Muscle of leg (tissue), 11 donors: ENCODE measurements around the gene LRMDA. TPM values are rescaled to one million over a fixed set of nuclear protein-coding genes. Genes with fewer than 3 reads are reported as not detected.
A peak's percentile ranks its signal among the peaks of the same experiment; 100 is the strongest.

Experiments used
- DNase-seq: peaks from one replicate; pipeline ENCODE4 v3.0.0; 2013
- H3K27ac ChIP-seq: one replicate; pipeline ENCODE4 v1.5.1; 2013; ENCODE audit warnings: mild to moderate bottlenecking, low read length, control low read depth
- H3K27me3 ChIP-seq: one replicate; pipeline ENCODE4 v1.6.1; 2013; ENCODE audit warnings: low read length; ENCODE audit not compliant: control insufficient read depth, insufficient read depth
- H3K36me3 ChIP-seq: one replicate; pipeline ENCODE4 v1.6.1; 2013; ENCODE audit warnings: low read length; ENCODE audit not compliant: control insufficient read depth, insufficient read depth
- H3K4me1 ChIP-seq: one replicate; pipeline ENCODE4 v1.6.1; 2013; ENCODE audit warnings: low read length; ENCODE audit not compliant: control insufficient read depth, insufficient read depth
- H3K4me3 ChIP-seq: one replicate; pipeline ENCODE4 v1.5.1; 2013; ENCODE audit warnings: low read length, control low read depth
- H3K9me3 ChIP-seq: replicated peaks from 2 replicates; pipeline ENCODE4 v1.6.1; 2013; ENCODE audit warnings: low read depth, low read length; ENCODE audit not compliant: control insufficient read depth
- WGBS: methylation state at CpG from one replicate; pipeline ENCODE4 v1.1.5; 2013; ENCODE audit warnings: missing lambda C conversion rate; ENCODE audit not compliant: insufficient coverage; 5-methylcytosine and 5-hydroxymethylcytosine counted together
- polyA plus RNA-seq, 8 donors: library from polyadenylated mRNA; unstranded; fragments of 120-200 nt; gene quantifications; one replicate each; pipeline versions ENCODE4 v1.2.1 to v1.2.3, GENCODE V29; 2013; ENCODE audit warnings: inconsistent platforms in 1 of 8, low replicate concordance in 1 of 8; ENCODE audit not compliant: insufficient read length in 8 of 8, insufficient read depth in 1 of 8
- total RNA-seq: library from RNA; stranded (reverse); fragments of 120-200 nt; gene quantifications from one replicate; pipeline ENCODE4 v1.2.4, GENCODE V29; 2013

LRMDA gene
- total and polyA plus RNA-seq, 9 donors = 4.8 to 7.9 (median 5.7) TPM

DNA sequence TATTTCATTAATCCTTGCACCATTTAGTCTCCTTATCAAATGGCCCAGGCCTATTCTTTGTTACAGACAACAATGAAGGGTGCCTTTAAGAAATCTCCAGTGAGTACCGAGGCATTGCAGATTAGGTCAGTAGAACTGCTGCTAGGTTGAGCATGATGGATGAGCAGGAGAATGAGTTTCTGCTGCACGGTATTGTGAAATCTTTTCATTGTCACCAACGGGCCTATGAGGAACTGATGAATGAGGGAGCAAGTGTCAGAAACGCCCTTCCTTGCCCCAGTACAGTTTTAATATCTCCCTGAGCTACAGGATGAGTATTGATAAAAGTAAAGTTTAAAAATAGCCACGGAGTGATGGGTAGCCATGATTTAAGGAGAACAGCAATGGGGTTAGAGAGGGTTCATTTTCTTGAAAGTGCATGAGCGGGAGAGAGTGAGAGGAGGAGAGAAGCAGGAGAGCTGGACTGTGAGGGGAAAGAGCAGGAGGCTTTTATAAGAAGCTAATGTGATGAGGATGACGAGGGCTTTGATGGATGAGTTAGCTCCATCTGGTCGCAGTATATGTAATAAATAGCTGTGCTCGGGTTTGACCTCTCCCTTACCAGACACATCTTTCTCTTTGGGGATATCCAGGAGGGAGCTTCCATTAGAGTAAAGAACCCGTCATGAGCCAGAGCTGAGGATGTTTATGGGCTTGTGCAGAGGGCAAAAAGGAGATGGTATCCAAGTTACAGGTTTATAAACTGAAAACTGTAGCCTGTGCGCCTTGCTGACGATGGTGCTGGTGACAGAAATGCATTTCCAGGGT lies 526.1 kb downstream of the LRMDA start:
- H3K27me3 ChIP-seq = no peaks in the 10 kb centered on the region
- no peak overlapping the region for H3K4me3 ChIP-seq
- no peaks in the 10 kb centered on the region for H3K36me3 ChIP-seq
- no peak for DNase-seq
- H3K4me1 ChIP-seq = no peaks in the 10 kb centered on the region
- no peak overlapping the region for H3K27ac ChIP-seq
- no peaks in the 10 kb centered on the region for H3K9me3 ChIP-seq
- 70% methylated on average over 4 of the region's 12 CpGs for WGBS

DNA sequence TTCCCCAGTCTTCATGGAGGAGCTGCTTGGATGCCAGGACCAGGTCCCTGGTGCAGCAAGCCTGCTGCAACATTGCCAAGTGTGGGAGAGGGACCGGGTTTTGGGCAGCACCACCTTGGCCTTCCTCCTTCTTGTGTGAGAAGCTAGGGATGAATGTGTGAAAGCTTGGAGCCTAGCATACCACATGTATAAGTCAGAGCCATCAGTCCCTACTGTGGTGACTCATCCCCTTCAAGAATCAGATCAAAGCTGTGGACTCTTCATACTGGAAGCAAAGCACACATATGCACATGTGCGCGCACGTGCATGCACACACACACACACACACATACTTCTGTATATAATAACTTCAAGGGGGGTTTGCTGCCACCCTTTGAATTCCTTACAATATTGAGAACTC lies 527.8 kb downstream of the LRMDA start:
- Histone ChIP-seq H3K4me1 (no peaks in the 10 kb centered on the region), H3K27me3 (no peaks in the 10 kb centered on the region)
- WGBS = no CpG with 5 or more reads among the region's 4 CpGs

GRCh38 chr10:75959912-75960311 lies 528.5 kb downstream of the LRMDA start:
- Histone ChIP-seq H3K36me3 (no peaks in the 10 kb centered on the region), H3K27me3 (no peaks in the 10 kb centered on the region), H3K4me3 (no peak overlapping the region), H3K4me1 (no peaks in the 10 kb centered on the region), H3K9me3 (no peaks in the 10 kb centered on the region), H3K27ac (no peak overlapping the region)
- no CpG with 5 or more reads among the region's 1 CpG for WGBS
- no peak for DNase-seq

More for the DNA sequence above, 527.8 kb downstream of the LRMDA start:
- Histone ChIP-seq H3K4me3 (no peak overlapping the region), H3K9me3 (no peaks in the 10 kb centered on the region), H3K36me3 (no peaks in the 10 kb centered on the region), H3K27ac (no peak overlapping the region)
- DNase-seq = no peak

DNA sequence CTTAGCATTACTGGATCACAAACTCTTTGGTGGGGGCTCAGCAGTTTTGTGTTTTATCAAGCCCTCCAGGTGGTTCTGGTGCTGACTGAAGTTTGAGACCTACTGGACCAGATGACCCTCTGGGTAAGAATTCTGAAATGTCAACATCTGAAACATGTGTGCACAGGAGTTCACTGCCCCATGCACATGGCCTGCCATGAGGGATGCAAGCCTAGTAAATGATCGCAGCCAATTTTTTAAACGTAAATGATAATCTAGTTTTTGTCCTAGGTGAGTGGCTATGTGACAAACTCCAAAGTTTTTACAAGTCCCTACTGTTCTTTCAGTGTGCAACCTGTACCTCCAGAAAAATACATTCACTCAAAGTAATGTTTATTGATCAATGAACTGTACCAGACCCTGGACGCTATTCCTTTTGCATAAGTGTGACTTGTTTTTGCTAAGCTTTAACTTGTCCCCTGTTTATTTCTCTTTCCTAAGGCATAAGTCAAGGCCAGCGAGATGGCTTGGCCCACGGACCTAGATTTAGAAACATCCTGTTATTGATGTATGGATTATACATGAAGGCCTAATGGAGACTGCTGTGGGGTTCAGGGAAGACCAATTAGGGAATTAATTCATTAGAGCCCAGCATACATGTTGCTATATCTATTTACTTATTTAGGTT lies 531.1 kb downstream of the LRMDA start:
- no peak for DNase-seq
- H3K9me3 ChIP-seq = no peaks in the 10 kb centered on the region
- H3K36me3 ChIP-seq = no peaks in the 10 kb centered on the region
- no CpG with 5 or more reads among the region's 5 CpGs for WGBS
- no peak overlapping the region for H3K4me3 ChIP-seq
- H3K27ac ChIP-seq = no peak overlapping the region
- no peaks in the 10 kb centered on the region for H3K4me1 ChIP-seq
- no peaks in the 10 kb centered on the region for H3K27me3 ChIP-seq

DNA sequence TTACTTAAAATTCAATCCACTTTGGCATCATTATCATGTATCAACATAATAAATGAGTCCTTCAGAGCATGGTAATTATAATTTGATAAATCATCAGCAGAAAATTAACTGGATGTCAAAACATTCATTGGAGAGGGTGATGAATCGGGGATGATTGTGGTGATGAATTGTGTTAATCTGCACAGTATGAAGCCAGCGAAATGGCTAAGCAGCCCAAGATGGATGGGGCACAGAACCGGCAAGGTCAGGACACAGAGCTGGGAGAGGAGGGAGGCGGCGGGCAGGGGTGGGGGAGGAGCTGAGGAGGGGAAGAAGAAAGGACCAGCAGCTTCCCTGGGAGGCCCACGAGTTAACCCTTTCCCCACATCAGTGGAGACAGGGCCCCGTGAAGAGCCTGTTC lies 536.1 kb downstream of the LRMDA start:
- WGBS = 35% methylated on average over 3 of the region's 7 CpGs
- Histone ChIP-seq H3K4me1 (no peaks in the 10 kb centered on the region), H3K9me3 (no peaks in the 10 kb centered on the region), H3K27ac (no peak overlapping the region), H3K36me3 (no peaks in the 10 kb centered on the region), H3K27me3 (no peaks in the 10 kb centered on the region), H3K4me3 (no peak overlapping the region)
- no peak for DNase-seq

GRCh38 chr10:75969031-75969430 lies 537.6 kb downstream of the LRMDA start:
- no CpG with 5 or more reads among the region's 2 CpGs for WGBS
- Histone ChIP-seq H3K4me3 (no peak overlapping the region), H3K4me1 (peaks cover 5% of the 10 kb centered on the region), H3K9me3 (no peaks in the 10 kb centered on the region), H3K27ac (no peak overlapping the region), H3K27me3 (no peaks in the 10 kb centered on the region), H3K36me3 (no peaks in the 10 kb centered on the region)
- no peak for DNase-seq

DNA sequence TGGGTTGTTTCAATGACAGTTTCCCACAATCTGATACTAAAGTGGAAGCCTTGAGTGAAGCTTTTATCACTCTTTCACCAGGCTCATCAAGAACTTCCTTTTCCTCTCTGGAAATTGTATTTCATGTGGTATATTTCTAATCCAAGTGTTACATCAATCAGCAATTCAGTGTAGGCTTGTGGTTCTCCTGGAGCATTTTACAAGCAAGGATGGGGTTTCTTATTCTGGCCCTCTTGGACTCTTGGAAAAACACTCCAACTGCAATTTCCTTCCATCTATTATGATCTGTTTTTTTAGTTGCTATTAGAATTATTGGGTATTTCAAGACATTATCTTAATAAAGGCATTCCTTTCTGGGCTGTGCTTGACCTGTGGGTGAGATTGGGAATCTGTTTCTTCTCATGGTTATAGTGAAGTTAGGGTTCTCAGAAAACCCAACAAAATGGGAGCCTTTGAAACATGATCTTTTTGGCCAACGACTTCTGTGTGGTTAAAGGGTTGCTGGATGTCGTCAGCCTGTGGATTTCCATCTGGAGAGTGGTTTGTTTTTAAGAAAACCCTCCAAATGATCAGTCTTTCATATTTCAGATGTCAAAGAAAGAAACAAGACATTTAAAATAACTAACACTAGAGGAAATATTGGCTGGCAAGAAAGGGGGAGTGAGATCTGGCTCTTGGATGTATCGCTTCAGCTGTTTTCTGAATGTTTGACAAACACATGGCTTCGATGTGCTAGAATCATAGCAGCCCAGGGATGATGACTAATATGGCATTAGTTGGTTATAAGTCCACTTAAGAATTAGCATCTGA lies 540.2 kb downstream of the LRMDA start:
- 45% methylated on average over 2 of the region's 4 CpGs for WGBS
- no peaks in the 10 kb centered on the region for H3K9me3 ChIP-seq
- peaks cover 6% of the 10 kb centered on the region for H3K4me1 ChIP-seq
- H3K4me3 ChIP-seq = no peak overlapping the region
- H3K36me3 ChIP-seq = no peaks in the 10 kb centered on the region
- H3K27me3 ChIP-seq = no peaks in the 10 kb centered on the region
- DNase-seq = peak; percentile 57
- no peak overlapping the region for H3K27ac ChIP-seq

- peaks cover 15% of the 10 kb centered on the region for H3K4me1 ChIP-seq
- H3K27ac ChIP-seq = no peak overlapping the region
- WGBS = 41% methylated on average over 2 of the region's 6 CpGs
- H3K9me3 ChIP-seq = no peaks in the 10 kb centered on the region
- H3K4me3 ChIP-seq = no peak overlapping the region
- no peaks in the 10 kb centered on the region for H3K27me3 ChIP-seq
- no peaks in the 10 kb centered on the region for H3K36me3 ChIP-seq
- peak; percentile 79 for DNase-seq
These were observed 541.3 kb downstream of the LRMDA start for GRCh38 chr10:75972491-75973276.

DNA sequence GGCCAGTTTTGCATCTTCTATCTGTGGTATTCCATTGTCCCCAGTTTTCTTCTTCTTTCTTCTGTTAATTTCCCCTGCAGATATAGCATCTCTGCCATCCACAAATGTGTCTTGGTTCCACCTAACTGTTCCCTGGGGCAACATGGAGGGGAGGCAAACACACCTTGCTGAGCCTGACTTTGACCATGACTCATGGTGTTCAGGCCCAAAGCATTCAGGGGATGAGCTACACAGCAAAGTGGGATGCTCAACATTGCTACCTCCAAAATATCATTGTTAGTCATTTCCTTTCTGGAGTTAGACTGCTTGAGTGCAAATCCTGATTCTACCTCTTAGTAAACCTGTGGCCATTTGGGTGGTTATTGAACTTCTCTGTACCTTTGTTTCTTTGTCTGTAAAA lies 542.7 kb downstream of the LRMDA start:
- no peak overlapping the region for H3K27ac ChIP-seq
- H3K4me1 ChIP-seq = peaks cover 15% of the 10 kb centered on the region
- no peaks in the 10 kb centered on the region for H3K27me3 ChIP-seq
- DNase-seq = no peak
- H3K4me3 ChIP-seq = no peak overlapping the region
- no peaks in the 10 kb centered on the region for H3K9me3 ChIP-seq
- no peaks in the 10 kb centered on the region for H3K36me3 ChIP-seq
